Osteoblast (primary cell): ENCODE results near the gene AKAP12. TPM values are rescaled to one million over a fixed set of nuclear protein-coding genes. Genes with fewer than 3 reads are reported as not detected.

Experiments
- DNase-seq: peaks from one replicate; pipeline ENCODE4 v3.0.0; 2011; ENCODE audit warnings: low spot score, mixed read lengths; ENCODE audit not compliant: insufficient read length; ENCODE audit errors: missing footprints
- H2AFZ ChIP-seq: 2 replicates; pipeline ENCODE4 v1.6.0; 2011; ENCODE audit warnings: mild to moderate bottlenecking, low read length
- H3K27ac ChIP-seq: 2 replicates; pipeline ENCODE4 v1.5.1; 2011; ENCODE audit warnings: mild to moderate bottlenecking, low read depth, low read length, moderate library complexity
- H3K27me3 ChIP-seq: 2 replicates; pipeline ENCODE4 v1.6.0; 2012; ENCODE audit warnings: mild to moderate bottlenecking, control low read depth, inconsistent platforms, low read length, moderate library complexity; ENCODE audit not compliant: insufficient read depth
- H3K36me3 ChIP-seq: 2 replicates; pipeline ENCODE4 v1.5.1; 2011; ENCODE audit warnings: mild to moderate bottlenecking, low read length, control low read depth, moderate library complexity; ENCODE audit not compliant: insufficient read depth
- H3K4me1 ChIP-seq: 2 replicates; pipeline ENCODE4 v1.5.1; 2011; ENCODE audit warnings: mild to moderate bottlenecking, low read length, control low read depth, moderate library complexity; ENCODE audit not compliant: insufficient read depth
- H3K4me2 ChIP-seq: 2 replicates; pipeline ENCODE4 v1.6.0; 2011; ENCODE audit warnings: mild to moderate bottlenecking, low read length; ENCODE audit not compliant: insufficient read depth
- H3K4me3 ChIP-seq: fragments of 200-600 bp; sonication (generic); 3 replicates; pipeline ENCODE4 v1.5.1; 2012; ENCODE audit warnings: mild to moderate bottlenecking, low read length, inconsistent platforms; ENCODE audit not compliant: insufficient read depth
- H3K79me2 ChIP-seq: 2 replicates; pipeline ENCODE4 v1.6.0; 2012; ENCODE audit warnings: mild to moderate bottlenecking, low read length, control low read depth, inconsistent platforms; ENCODE audit not compliant: insufficient read depth
- H3K9me3 ChIP-seq: 2 replicates; pipeline ENCODE4 v1.5.1; 2011; ENCODE audit warnings: low read depth, low read length, control low read depth
- H4K20me1 ChIP-seq: 2 replicates; pipeline ENCODE4 v1.6.0; 2012; ENCODE audit warnings: mild to moderate bottlenecking, low read length, control low read depth; ENCODE audit not compliant: insufficient read depth
- CTCF ChIP-seq: IDR thresholded peaks from 2 replicates; pipeline ENCODE4 v1.5.1; 2011; ENCODE audit warnings: mild to moderate bottlenecking, low read depth, low read length, moderate library complexity; ENCODE audit errors: extremely low read depth
- total RNA-seq: library from RNA; depleted of rRNA; stranded (reverse); fragments of >200 nt; gene quantifications from 2 replicates; pipeline ENCODE4 v1.2.3, GENCODE V29; 2012

The AKAP12 gene
- total RNA-seq, 1 donor: 67.3 TPM

DNA sequence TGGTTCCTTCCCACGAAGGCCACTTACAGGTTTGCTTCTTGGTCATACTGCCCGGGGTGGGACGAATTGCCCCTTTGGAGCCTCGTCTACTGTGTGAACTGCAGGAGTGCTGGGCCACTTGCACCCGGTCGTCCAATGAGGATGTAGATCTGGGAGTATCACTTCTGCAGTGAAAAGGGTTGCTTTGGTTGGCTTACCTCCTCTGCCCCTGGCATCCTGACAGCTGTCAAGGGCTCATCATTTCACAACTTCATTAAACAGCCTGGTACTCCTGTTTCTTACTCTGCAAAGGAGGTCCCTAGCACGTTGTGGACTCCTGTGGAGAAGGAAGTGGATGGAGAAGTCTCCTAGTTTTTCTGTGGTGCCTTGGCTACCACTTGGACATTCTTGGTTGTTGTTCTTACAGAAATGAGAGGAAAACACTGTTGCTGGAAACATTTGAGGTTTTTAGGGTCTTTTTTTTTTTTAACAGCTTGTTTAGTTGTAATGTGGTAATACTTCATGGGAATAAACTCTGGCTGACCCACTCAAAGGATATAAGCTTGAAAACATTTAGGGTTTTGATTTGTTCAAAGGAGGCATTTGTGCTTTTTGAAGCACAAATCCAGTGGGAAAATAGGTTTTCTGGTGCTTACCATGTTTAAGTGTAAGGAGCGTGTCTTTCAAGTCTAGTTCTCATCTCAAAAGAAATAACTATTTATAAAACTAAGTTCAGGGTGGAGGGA is 60.7 kb downstream of the AKAP12 start:
- no peak for DNase-seq
- Histone ChIP-seq H2AFZ (peak overlapping the region; percentile 53), H3K4me2 (no peak overlapping the region), H3K79me2 (no peaks in the 10 kb centered on the region), H3K27ac (no peak overlapping the region), H3K9me3 (no peaks in the 10 kb centered on the region), H3K4me1 (no peaks in the 10 kb centered on the region), H3K27me3 (no peaks in the 10 kb centered on the region), H4K20me1 (no peaks in the 10 kb centered on the region), H3K4me3 (no peak overlapping the region), H3K36me3 (no peaks in the 10 kb centered on the region)
- TF ChIP-seq CTCF: no peak

DNA sequence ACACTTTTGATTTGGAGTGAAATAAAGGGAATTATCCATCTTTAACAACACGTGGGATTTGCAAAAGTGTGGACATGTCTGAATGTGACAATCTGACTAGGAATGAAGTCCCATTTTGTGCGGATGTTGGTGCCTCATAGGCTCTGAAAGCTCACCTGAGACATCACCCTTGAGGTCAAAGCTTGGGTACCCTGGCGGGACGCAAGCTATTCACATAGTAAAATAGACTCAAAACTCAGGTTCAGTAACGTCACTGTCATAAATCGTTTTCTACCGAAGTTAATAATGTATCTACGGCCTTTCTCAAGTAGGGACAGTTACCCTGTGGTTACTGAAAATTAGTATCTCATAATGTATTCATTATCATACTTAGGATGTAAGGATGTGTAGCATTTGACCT is 61.8 kb downstream of the AKAP12 start:
- Histone ChIP-seq H3K27me3 (no peaks in the 10 kb centered on the region), H2AFZ (no peak overlapping the region), H3K36me3 (no peaks in the 10 kb centered on the region), H4K20me1 (no peaks in the 10 kb centered on the region), H3K4me2 (no peak overlapping the region), H3K4me3 (no peak overlapping the region), H3K79me2 (no peaks in the 10 kb centered on the region), H3K27ac (no peak overlapping the region), H3K9me3 (no peaks in the 10 kb centered on the region), H3K4me1 (no peaks in the 10 kb centered on the region)
- no peak for DNase-seq
- TF ChIP-seq CTCF: no peak

GRCh38 chr6:151303231-151303630 is 63.5 kb downstream of the AKAP12 start:
- Histone ChIP-seq H3K27me3 (no peaks in the 10 kb centered on the region), H3K4me2 (no peak overlapping the region), H3K36me3 (no peaks in the 10 kb centered on the region), H3K9me3 (no peaks in the 10 kb centered on the region), H4K20me1 (no peaks in the 10 kb centered on the region), H3K27ac (no peak overlapping the region), H3K4me1 (no peaks in the 10 kb centered on the region), H2AFZ (no peak overlapping the region), H3K4me3 (no peak overlapping the region), H3K79me2 (no peaks in the 10 kb centered on the region)
- no peak for TF ChIP-seq CTCF
- DNase-seq: no peak

GRCh38 chr6:151306269-151306783 is 66.6 kb downstream of the AKAP12 start:
- H3K79me2 ChIP-seq: no peaks in the 10 kb centered on the region
- TF ChIP-seq CTCF: no peak
- no peaks in the 10 kb centered on the region for H3K9me3 ChIP-seq

More at GRCh38 chr6:151306269-151306783, 66.6 kb downstream of the AKAP12 start:
- no peak overlapping the region for H3K4me2 ChIP-seq
- no peak overlapping the region for H3K27ac ChIP-seq
- H3K36me3 ChIP-seq: no peaks in the 10 kb centered on the region
- H3K4me3 ChIP-seq: no peak overlapping the region
- no peak for DNase-seq
- H2AFZ ChIP-seq: no peak overlapping the region
- H3K4me1 ChIP-seq: no peaks in the 10 kb centered on the region
- no peaks in the 10 kb centered on the region for H3K27me3 ChIP-seq
- no peaks in the 10 kb centered on the region for H4K20me1 ChIP-seq
